ENCODE measurements around the gene MCL1. TPM values are rescaled to one million over a fixed set of nuclear protein-coding genes. Genes with fewer than 3 reads are reported as not detected.

The MCL1 gene
- polyA plus RNA-seq, 1 of the 3 experiments (the other 2 are of a cell fraction), result 110 TPM

DNA sequence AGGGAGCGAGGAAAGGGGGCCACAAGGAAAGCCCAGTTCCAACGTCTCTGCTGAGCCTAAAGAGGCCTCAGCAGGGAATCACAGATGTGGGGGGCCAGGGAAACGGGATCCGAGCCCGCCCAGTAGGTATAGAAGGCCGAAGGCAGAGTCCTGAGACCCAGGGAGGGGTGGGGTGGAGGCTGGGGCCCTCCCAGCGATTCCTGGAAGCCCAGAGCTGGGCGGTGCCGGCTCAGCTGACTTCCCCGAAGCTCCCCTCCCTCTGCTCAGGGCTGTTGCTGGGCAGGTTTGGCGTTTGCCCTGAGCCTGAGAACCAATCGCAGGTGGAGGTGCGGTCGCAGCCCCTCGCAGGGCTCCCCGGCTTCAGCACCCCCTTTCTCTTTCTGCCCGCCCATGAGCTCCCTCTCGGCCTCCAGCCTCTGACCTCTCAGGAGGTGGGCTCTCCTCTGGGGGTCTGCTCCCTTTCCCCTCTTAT is 17.4 kb downstream of the MCL1 start (continued):
- TF ChIP-seq FOXJ3 (CRISPR knock-in tag; IDR thresholded peaks at IDR 0.05), result no peak
- peak; percentile 99 for TF ChIP-seq RFX5 (IDR thresholded peaks at IDR 0.05; ENCODE audit: low read length)
- TF ChIP-seq, protein P1, sequence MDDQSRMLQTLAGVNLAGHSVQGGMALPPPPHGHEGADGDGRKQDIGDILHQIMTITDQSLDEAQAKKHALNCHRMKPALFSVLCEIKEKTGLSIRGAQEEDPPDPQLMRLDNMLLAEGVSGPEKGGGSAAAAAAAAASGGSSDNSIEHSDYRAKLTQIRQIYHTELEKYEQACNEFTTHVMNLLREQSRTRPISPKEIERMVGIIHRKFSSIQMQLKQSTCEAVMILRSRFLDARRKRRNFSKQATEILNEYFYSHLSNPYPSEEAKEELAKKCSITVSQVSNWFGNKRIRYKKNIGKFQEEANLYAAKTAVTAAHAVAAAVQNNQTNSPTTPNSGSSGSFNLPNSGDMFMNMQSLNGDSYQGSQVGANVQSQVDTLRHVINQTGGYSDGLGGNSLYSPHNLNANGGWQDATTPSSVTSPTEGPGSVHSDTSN (IDR thresholded peaks at IDR 0.05), result peak; percentile 65
- TF ChIP-seq FOSL2 (IDR thresholded peaks at IDR 0.05; ENCODE audit: borderline replicate concordance, low read depth), result no peak
- TF ChIP-seq TCF12 (IDR thresholded peaks at IDR 0.05), result peak; percentile 38
- TF ChIP-seq, protein P2, sequence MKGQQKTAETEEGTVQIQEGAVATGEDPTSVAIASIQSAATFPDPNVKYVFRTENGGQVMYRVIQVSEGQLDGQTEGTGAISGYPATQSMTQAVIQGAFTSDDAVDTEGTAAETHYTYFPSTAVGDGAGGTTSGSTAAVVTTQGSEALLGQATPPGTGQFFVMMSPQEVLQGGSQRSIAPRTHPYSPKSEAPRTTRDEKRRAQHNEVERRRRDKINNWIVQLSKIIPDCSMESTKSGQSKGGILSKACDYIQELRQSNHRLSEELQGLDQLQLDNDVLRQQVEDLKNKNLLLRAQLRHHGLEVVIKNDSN (IDR thresholded peaks at IDR 0.05; ENCODE audit: borderline replicate concordance, low read depth), result peak; percentile 90
- TF ChIP-seq POLR2AphosphoS5 (IDR thresholded peaks at IDR 0.05; ENCODE audit: low read depth, low read length), result no peak; the same call in 1 of the 2 replicates
- peak; percentile 65; the same call in 1 of the 2 replicates for TF ChIP-seq SIN3A (IDR thresholded peaks at IDR 0.05; ENCODE audit: borderline replicate concordance, low read depth, low read length)
- no peak for TF ChIP-seq RCOR1 (IDR thresholded peaks at IDR 0.05; ENCODE audit: low read length)
- TF ChIP-seq, protein P3, sequence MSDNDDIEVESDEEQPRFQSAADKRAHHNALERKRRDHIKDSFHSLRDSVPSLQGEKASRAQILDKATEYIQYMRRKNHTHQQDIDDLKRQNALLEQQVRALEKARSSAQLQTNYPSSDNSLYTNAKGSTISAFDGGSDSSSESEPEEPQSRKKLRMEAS (IDR thresholded peaks at IDR 0.05; ENCODE audit: low read depth), result peak; percentile 43; the same call in 1 of the 2 replicates

DNA sequence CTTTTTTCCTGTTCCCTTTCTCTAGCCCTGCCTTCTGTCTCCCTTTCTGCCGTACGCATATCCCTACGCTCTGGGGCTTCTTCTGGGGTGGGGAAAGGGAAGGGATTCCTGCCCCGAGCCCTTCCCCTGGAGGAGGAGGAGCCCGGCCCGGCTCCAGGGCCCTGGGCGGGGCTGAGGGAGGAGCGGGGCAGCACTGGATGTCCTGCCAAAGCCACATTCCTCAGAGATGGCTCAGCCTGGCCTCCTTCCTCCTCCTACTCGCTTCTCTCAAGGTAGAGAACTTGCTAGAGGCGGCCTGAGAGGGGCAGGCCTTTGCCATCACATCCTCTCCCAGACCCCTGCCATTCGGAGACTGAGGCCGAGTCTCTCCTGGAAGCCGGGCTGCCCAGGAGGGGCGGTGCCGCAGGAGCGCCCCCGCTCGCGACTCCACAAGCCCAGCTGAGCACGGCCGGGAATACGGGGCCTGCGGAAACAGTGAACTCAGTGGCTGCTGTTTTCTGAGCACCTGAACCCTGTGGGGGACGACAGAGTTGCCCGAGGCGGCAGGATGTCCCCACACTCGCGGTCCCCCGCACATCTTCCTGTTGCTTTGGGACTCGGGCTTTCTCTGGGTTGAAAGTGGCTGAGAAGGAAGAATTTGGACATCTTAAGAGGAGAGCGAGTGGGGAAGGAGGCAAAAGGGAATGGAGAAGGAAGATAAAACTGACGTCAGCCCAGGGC is 18.0 kb downstream of the MCL1 start:
- ChIA-PET POLR2A (interaction anchor here (0.6 to 8.9 kb wide), 8 partner anchors 9 to 90 kb away, joined by 3 to 149 read pairs (median 4); partner anchors contain the start of genes ADAMTSL4, ENSA and MCL1), CTCF (interaction anchor here (0.5 to 6.2 kb wide), 45 partner anchors 12 to 599 kb away, joined by 3 to 142 read pairs (median 4); partner anchors contain the start of genes ADAMTSL4, CTSK, ENSA and FALEC)
- Histone ChIP-seq H3K4me1 (ENCODE audit: control insufficient read depth in 1 of 2, insufficient read depth in 2 of 2, low read depth in 1 of 2, low read length in 1 of 2) (peaks cover 33 to 39% of the 10 kb centered on the region in 2 experiments), H3K27me3 (ENCODE audit: insufficient read depth) (no peaks in the 10 kb centered on the region), H3K9ac (peak overlapping the region; percentile 89), H3K79me2 (ENCODE audit: insufficient read depth) (peaks cover 73% of the 10 kb centered on the region), H3K4me2 (peak overlapping the region; percentile 81), H3K27ac (ENCODE audit: low read depth in 2 of 2, low read length in 1 of 2) (peak overlapping the region; percentile 99 to 100), H2AFZ (ENCODE audit: low read depth) (peak overlapping the region; percentile 44; the same call in 1 of the 2 replicates), H3K4me3 (ENCODE audit: low read depth in 2 of 2, low read length in 1 of 2) (peak overlapping the region; percentile 56 to 69), H3F3A (replicated peaks; ENCODE audit: insufficient read depth) (peaks cover 43% of the 10 kb centered on the region), H4K20me1 (ENCODE audit: insufficient read depth) (peaks cover 6% of the 10 kb centered on the region; the same call in 1 of the 2 replicates), H3K9me2 (no peaks in the 10 kb centered on the region), H3K9me3 (no peaks in the 10 kb centered on the region), H3K36me3 (replicated peaks in 1 of 2; ENCODE audit: control insufficient read depth in 1 of 2, insufficient read depth in 2 of 2, low read length in 1 of 2) (no peaks in the 10 kb centered on the region)
- under 1% methylated on average over 20 of the region's 32 CpGs for WGBS (ENCODE audit: low lambda C conversion rate)
- DNase-seq, result peak; percentile 91
- no peak for TF ChIP-seq FOXJ3 (CRISPR knock-in tag; IDR thresholded peaks at IDR 0.05)
- TF ChIP-seq RFX5 (IDR thresholded peaks at IDR 0.05; ENCODE audit: low read length), result no peak
- TF ChIP-seq, protein P2 (IDR thresholded peaks at IDR 0.05; ENCODE audit: borderline replicate concordance, low read depth), result no peak
- TF ChIP-seq, protein P4, sequence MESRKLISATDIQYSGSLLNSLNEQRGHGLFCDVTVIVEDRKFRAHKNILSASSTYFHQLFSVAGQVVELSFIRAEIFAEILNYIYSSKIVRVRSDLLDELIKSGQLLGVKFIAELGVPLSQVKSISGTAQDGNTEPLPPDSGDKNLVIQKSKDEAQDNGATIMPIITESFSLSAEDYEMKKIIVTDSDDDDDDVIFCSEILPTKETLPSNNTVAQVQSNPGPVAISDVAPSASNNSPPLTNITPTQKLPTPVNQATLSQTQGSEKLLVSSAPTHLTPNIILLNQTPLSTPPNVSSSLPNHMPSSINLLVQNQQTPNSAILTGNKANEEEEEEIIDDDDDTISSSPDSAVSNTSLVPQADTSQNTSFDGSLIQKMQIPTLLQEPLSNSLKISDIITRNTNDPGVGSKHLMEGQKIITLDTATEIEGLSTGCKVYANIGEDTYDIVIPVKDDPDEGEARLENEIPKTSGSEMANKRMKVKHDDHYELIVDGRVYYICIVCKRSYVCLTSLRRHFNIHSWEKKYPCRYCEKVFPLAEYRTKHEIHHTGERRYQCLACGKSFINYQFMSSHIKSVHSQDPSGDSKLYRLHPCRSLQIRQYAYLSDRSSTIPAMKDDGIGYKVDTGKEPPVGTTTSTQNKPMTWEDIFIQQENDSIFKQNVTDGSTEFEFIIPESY (IDR thresholded peaks at IDR 0.05; ENCODE audit: borderline replicate concordance, low read depth), result no peak
- TF ChIP-seq, protein P5, sequence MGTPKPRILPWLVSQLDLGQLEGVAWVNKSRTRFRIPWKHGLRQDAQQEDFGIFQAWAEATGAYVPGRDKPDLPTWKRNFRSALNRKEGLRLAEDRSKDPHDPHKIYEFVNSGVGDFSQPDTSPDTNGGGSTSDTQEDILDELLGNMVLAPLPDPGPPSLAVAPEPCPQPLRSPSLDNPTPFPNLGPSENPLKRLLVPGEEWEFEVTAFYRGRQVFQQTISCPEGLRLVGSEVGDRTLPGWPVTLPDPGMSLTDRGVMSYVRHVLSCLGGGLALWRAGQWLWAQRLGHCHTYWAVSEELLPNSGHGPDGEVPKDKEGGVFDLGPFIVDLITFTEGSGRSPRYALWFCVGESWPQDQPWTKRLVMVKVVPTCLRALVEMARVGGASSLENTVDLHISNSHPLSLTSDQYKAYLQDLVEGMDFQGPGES (IDR thresholded peaks at IDR 0.05; ENCODE audit: low read depth, low read length), result no peak
- TF ChIP-seq, protein P1 (IDR thresholded peaks at IDR 0.05), result peak; percentile 44; the same call in 1 of the 2 replicates
- TF ChIP-seq CHD2 (IDR thresholded peaks at IDR 0.05; ENCODE audit: low read length, partially characterized antibody), result no peak
- peak; percentile 15; the same call in 1 of the 2 replicates for TF ChIP-seq MXI1 (IDR thresholded peaks at IDR 0.05; ENCODE audit: low read depth, low read length)
- TF ChIP-seq NFIC (IDR thresholded peaks at IDR 0.05; ENCODE audit: borderline replicate concordance), result peak; percentile 89
- no peak for TF ChIP-seq MEF2A (IDR thresholded peaks at IDR 0.05; ENCODE audit: borderline replicate concordance, low read depth)
- no peak for TF ChIP-seq RXRA (IDR thresholded peaks at IDR 0.05; ENCODE audit: borderline replicate concordance, low read depth)
- TF ChIP-seq, protein P6, sequence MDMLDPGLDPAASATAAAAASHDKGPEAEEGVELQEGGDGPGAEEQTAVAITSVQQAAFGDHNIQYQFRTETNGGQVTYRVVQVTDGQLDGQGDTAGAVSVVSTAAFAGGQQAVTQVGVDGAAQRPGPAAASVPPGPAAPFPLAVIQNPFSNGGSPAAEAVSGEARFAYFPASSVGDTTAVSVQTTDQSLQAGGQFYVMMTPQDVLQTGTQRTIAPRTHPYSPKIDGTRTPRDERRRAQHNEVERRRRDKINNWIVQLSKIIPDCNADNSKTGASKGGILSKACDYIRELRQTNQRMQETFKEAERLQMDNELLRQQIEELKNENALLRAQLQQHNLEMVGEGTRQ (IDR thresholded peaks at IDR 0.05; ENCODE audit: borderline replicate concordance, low read depth, low read length), result no peak
- TF ChIP-seq POLR2AphosphoS5 (IDR thresholded peaks at IDR 0.05; ENCODE audit: low read depth, low read length), result peak; percentile 89
- peak; percentile 79 for TF ChIP-seq FOSL2 (IDR thresholded peaks at IDR 0.05; ENCODE audit: borderline replicate concordance, low read depth)
